Duodenal mucosa (tissue), 2 donors: ENCODE results near the gene SCARB2.

Experiments used
- H3K27ac ChIP-seq: one replicate; pipeline ENCODE4 v1.7.0; 2013; ENCODE audit warnings: low read depth, low read length
- H3K27me3 ChIP-seq, 2 donors: one replicate each; pipeline ENCODE4 v1.7.0; 2013; ENCODE audit warnings: low read length in 2 of 2, control low read depth in 1 of 2; ENCODE audit not compliant: insufficient read depth in 2 of 2, control insufficient read depth in 1 of 2
- H3K36me3 ChIP-seq, 2 donors: one replicate each; pipeline ENCODE4 v1.7.0; 2013; ENCODE audit warnings: low read length in 2 of 2, control low read depth in 1 of 2; ENCODE audit not compliant: insufficient read depth in 2 of 2, control insufficient read depth in 1 of 2
- H3K4me1 ChIP-seq, 2 donors: one replicate each; pipeline ENCODE4 v1.7.0; 2013; ENCODE audit warnings: low read length in 2 of 2, control low read depth in 1 of 2; ENCODE audit not compliant: insufficient read depth in 2 of 2, control insufficient read depth in 1 of 2
- H3K4me3 ChIP-seq, 2 donors: one replicate each; pipeline ENCODE4 v1.7.0; 2013; ENCODE audit warnings: low read length in 2 of 2, low read depth in 1 of 2
- H3K9ac ChIP-seq, 2 donors: one replicate each; pipeline ENCODE4 v1.7.0; 2013; ENCODE audit warnings: low read length in 2 of 2, low read depth in 1 of 2
- H3K9me3 ChIP-seq, 2 donors: one replicate each; pipeline ENCODE4 v1.7.0; 2013; ENCODE audit warnings: low read length in 2 of 2, control low read depth in 1 of 2; ENCODE audit not compliant: control insufficient read depth in 1 of 2

The SCARB2 gene, protein sequence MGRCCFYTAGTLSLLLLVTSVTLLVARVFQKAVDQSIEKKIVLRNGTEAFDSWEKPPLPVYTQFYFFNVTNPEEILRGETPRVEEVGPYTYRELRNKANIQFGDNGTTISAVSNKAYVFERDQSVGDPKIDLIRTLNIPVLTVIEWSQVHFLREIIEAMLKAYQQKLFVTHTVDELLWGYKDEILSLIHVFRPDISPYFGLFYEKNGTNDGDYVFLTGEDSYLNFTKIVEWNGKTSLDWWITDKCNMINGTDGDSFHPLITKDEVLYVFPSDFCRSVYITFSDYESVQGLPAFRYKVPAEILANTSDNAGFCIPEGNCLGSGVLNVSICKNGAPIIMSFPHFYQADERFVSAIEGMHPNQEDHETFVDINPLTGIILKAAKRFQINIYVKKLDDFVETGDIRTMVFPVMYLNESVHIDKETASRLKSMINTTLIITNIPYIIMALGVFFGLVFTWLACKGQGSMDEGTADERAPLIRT

GRCh38 chr4:76213415-76214176 lies at the start of gene SCARB2:
SCARB2 (minus strand) TSS chr4:76213824; CDS start chr4:76213543, 281 bp downstream.
- Histone ChIP-seq H3K27me3 (no peaks in the 10 kb centered on the region), H3K9ac (peak within 1 kb of the TSS; percentile 94 to 95), H3K9me3 (no peaks in the 10 kb centered on the region), H3K4me1 (peaks cover 70 to 78% of the 10 kb centered on the region in 2 donors), H3K36me3 (no peaks in the 10 kb centered on the region), H3K27ac (peak within 1 kb of the TSS; percentile 96), H3K4me3 (peak within 1 kb of the TSS; percentile 88 to 90)

DNA sequence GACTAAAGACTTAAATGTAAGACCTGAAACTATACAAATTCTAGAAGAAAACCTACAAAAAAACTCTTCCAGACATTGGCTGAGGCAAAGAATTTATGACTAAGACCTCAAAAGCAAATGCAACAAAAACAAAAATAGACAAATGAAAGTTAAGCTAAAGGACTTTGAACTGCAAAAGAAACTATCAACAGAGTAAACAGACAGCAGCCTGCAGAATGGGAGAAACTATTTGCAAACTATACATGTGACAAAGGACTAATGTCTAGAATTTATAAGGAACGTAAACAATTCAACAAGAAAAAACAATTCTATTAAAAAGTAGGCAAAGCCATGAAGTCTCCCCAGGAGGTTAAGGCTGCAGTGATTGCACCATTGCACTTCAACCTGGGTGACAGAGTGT lies 46.9 kb upstream of the SCARB2 start:
- H3K27ac ChIP-seq = no peak overlapping the region
- no peak overlapping the region for H3K4me3 ChIP-seq
- H3K27me3 ChIP-seq = no peaks in the 10 kb centered on the region
- peaks cover 0 to 8% of the 10 kb centered on the region in 2 donors for H3K4me1 ChIP-seq
- H3K9me3 ChIP-seq = no peaks in the 10 kb centered on the region
- H3K9ac ChIP-seq = no peak overlapping the region
- H3K36me3 ChIP-seq = no peaks in the 10 kb centered on the region

- Histone ChIP-seq H3K9me3 (no peaks in the 10 kb centered on the region), H3K4me3 (no peak overlapping the region), H3K9ac (no peak overlapping the region), H3K27me3 (no peaks in the 10 kb centered on the region), H3K36me3 (no peaks in the 10 kb centered on the region), H3K4me1 (peaks cover 0 to 8% of the 10 kb centered on the region in 2 donors), H3K27ac (no peak overlapping the region)
These were observed 44.2 kb upstream of the SCARB2 start for GRCh38 chr4:76257824-76258223.

DNA sequence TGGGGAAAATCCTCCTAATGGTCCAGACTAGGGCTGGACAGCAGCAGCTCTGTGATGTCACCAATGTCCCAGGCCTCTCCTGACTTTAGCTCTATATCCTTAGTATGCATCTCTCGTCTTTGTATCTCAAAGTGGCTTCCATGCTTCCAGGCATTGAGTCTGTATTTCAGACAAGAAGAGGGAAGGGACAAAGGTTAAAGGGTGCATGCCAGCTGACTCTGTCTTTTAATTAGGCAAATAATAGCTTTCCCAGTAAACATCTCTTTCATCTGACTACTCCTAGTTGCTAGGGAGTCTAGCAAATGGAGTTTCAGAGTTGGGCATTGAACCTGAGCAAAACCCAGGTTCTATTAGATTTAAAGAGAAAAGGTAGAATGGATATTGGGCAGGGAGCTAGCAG lies 43.3 kb upstream of the SCARB2 start:
- peaks cover 0 to 4% of the 10 kb centered on the region in 2 donors for H3K27me3 ChIP-seq
- H3K9ac ChIP-seq = no peak overlapping the region
- no peak overlapping the region for H3K27ac ChIP-seq
- H3K36me3 ChIP-seq = no peaks in the 10 kb centered on the region
- peaks cover 0 to 8% of the 10 kb centered on the region in 2 donors for H3K4me1 ChIP-seq
- no peak overlapping the region for H3K4me3 ChIP-seq
- H3K9me3 ChIP-seq = no peaks in the 10 kb centered on the region

DNA sequence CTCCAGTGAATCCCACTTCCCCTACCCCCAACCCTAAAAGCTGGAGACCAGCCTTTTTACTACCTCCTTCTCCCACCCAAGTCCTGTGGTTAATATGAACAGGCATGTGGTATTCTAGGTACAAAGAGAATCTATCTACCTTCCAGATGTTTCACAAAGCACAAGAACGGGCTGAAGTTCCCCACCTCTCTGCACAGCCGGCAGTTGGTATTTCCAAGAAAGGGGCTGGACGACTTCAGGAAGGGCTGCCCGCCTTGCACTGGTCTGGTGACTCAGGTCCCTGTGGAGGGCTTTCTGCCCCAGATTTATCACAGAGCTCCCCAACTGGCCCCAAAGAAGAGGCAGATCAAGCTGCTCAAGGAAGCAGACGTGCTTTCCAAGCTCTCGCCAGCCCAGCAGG lies 42.4 kb upstream of the SCARB2 start:
- H3K27me3 ChIP-seq = peaks cover 0 to 4% of the 10 kb centered on the region in 2 donors
- H3K9me3 ChIP-seq = no peaks in the 10 kb centered on the region
- no peaks in the 10 kb centered on the region for H3K36me3 ChIP-seq
- no peak overlapping the region for H3K9ac ChIP-seq
- peaks cover 4 to 13% of the 10 kb centered on the region in 2 donors for H3K4me1 ChIP-seq
- no peak overlapping the region for H3K4me3 ChIP-seq
- H3K27ac ChIP-seq = no peak overlapping the region

GRCh38 chr4:76253511-76253910 lies 39.9 kb upstream of the SCARB2 start:
- Histone ChIP-seq H3K36me3 (no peaks in the 10 kb centered on the region), H3K27me3 (peaks cover 0 to 4% of the 10 kb centered on the region in 2 donors), H3K4me3 (no peak overlapping the region), H3K9me3 (no peaks in the 10 kb centered on the region), H3K4me1 (peaks cover 6 to 18% of the 10 kb centered on the region in 2 donors), H3K9ac (no peak overlapping the region), H3K27ac (no peak overlapping the region)

- peaks cover 6 to 16% of the 10 kb centered on the region in 2 donors for H3K4me1 ChIP-seq
- peaks cover 0 to 4% of the 10 kb centered on the region in 2 donors for H3K27me3 ChIP-seq
- H3K27ac ChIP-seq = no peak overlapping the region
- no peaks in the 10 kb centered on the region for H3K9me3 ChIP-seq
- H3K4me3 ChIP-seq = peak overlapping the region; percentile 70 to 87
- no peaks in the 10 kb centered on the region for H3K36me3 ChIP-seq
- no peak overlapping the region for H3K9ac ChIP-seq
These were observed 38.6 kb upstream of the SCARB2 start for GRCh38 chr4:76252271-76252653.

DNA sequence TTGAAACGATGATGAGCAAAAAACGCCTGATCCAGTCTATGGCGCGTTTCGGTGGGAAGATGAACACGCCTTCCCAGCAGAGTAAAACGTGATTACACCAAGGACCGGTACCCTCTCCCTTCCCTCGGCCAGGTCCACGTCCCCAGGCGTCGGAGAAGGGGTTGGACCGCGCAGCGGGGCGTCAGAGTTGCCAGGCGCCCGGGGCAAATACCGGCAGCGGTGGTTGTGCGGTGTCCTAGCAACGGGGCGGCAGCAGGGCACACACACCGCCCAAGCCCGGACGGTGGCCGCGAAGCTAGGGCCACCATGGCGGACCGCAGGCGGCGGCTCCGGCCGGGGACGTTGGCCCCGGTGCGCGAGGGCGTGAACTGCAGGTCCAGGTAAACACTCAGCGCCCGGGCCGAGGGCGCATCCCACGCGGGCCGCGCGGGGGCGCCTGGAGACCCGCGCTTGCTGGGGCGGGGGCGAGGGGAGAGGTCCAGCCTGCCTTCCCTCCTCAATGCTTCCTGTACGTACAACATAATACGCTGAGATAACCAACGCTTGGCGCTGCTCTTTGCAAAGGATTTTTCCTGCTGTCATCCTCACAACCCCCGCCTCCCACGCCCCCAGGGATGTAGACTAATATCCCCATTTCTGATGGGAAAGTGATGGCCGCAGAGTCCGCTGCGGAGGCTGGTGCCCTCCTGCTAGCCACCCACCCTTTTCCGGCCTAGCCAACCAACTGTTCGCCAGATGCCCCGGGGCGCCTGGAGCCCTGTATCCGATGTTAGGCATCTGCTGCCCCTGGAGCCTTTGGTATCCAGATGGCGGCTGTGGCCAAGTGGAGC lies 38.0 kb upstream of the SCARB2 start, which contains the start of gene FAM47E:
Gene FAM47E, plus strand, starts transcription at position 281 of the 830 bp plus-strand sequence. Its CDS starts 26 bp downstream, at position 307.
- peaks cover 0 to 4% of the 10 kb centered on the region in 2 donors for H3K27me3 ChIP-seq
- no peaks in the 10 kb centered on the region for H3K9me3 ChIP-seq
- peak within 1 kb of the TSS; percentile 50 to 60 for H3K9ac ChIP-seq
- H3K4me3 ChIP-seq = peak within 1 kb of the TSS; percentile 70 to 87
- peak within 1 kb of the TSS; percentile 15 for H3K27ac ChIP-seq
- no peaks in the 10 kb centered on the region for H3K36me3 ChIP-seq
- peaks cover 6 to 10% of the 10 kb centered on the region in 2 donors for H3K4me1 ChIP-seq

GRCh38 chr4:76250962-76251361 lies 37.3 kb upstream of the SCARB2 start:
- H3K36me3 ChIP-seq = no peaks in the 10 kb centered on the region
- H3K27me3 ChIP-seq = peaks cover 0 to 4% of the 10 kb centered on the region in 2 donors
- H3K9ac ChIP-seq = peak overlapping the region; percentile 50 to 60
- peak overlapping the region; percentile 70 to 87 for H3K4me3 ChIP-seq
- H3K9me3 ChIP-seq = no peaks in the 10 kb centered on the region
- no peak overlapping the region for H3K27ac ChIP-seq
- H3K4me1 ChIP-seq = peaks cover 6 to 10% of the 10 kb centered on the region in 2 donors
